Measurements from ENCODE around the gene MGAT5.

Gene MGAT5

DNA sequence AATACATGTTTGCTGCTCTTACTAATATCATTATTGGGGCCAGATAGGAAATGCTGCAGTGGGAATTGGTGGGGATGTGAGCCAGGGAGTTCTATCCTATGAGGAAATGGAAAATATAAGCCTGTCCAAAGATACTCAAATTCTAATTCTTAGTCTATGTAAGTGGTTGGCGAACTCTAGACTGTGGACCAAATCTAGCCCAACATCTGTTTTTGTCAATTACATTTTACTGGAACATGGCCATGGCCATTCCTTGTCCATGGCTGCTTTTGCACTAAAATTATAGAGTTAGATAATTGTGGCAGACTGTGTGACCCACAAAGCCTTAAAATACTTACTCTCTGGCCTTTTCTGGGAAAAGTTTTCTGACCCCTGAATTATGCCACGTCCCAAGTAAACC lies 113.3 kb downstream of the MGAT5 start:
- POLR2A ChIA-PET = no interaction called here
- CTCF ChIA-PET = interaction anchor here (0.7 to 2.3 kb wide), 5 partner anchors 15 to 87 kb away, joined by 3 to 5 read pairs (median 3); no protein-coding TSS in a partner anchor
- TF ChIP-seq, protein P1, sequence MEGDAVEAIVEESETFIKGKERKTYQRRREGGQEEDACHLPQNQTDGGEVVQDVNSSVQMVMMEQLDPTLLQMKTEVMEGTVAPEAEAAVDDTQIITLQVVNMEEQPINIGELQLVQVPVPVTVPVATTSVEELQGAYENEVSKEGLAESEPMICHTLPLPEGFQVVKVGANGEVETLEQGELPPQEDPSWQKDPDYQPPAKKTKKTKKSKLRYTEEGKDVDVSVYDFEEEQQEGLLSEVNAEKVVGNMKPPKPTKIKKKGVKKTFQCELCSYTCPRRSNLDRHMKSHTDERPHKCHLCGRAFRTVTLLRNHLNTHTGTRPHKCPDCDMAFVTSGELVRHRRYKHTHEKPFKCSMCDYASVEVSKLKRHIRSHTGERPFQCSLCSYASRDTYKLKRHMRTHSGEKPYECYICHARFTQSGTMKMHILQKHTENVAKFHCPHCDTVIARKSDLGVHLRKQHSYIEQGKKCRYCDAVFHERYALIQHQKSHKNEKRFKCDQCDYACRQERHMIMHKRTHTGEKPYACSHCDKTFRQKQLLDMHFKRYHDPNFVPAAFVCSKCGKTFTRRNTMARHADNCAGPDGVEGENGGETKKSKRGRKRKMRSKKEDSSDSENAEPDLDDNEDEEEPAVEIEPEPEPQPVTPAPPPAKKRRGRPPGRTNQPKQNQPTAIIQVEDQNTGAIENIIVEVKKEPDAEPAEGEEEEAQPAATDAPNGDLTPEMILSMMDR (IDR thresholded peaks at IDR 0.05; ENCODE audit: control extremely low read depth, extremely low read depth, low read depth, missing control alignments) = no peak

DNA sequence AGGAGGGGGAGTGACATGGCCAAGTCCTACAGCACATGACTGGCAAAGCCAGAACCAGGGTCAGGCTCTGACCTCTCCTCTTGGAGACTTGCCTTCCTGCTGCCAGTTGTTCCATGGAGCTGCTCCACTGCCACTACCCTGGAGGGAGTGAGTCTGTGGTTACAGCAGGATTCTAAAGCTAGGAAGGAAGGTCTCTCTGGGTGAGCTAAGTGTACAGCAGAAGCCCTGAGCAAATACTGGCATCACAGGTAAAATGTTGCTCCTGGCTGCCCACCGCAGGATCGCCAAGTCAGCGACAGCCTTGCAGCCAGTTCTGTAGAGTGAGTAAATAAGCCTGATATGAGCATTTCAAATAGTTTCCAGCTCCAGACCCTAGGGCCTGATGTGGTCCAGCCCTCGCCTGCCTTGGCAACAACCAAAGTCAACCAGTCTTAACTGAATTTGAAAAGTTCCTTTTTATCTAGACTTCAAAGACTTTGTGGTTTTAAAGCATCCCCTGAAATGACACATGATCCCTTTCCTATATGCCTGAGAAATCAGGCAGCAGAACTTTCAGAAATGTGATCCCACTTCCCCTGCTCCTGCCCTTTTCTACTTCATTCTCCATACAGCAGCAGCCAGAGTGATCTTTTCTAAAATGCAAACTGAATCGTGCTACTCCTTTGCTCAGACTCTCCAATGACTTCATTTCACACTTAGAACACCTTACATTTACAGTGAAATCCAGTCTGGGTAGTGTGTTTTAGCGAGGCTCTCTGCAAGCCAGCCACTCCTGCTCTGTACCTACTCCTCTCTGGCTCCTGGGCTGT lies 114.3 kb downstream of the MGAT5 start:
- ChIA-PET CTCF (interaction anchor here (1.0 to 3.1 kb wide), 5 partner anchors 10 to 88 kb away, joined by 3 to 10 read pairs (median 3); no protein-coding TSS in a partner anchor), POLR2A (no interaction called here)
- no peak for DNase-seq (ENCODE audit: extremely low spot score)
- TF ChIP-seq, protein P1 (IDR thresholded peaks at IDR 0.05; ENCODE audit: control extremely low read depth, extremely low read depth, low read depth, missing control alignments) = no peak

More for the DNA sequence above, 113.3 kb downstream of the MGAT5 start:
- DNase-seq (ENCODE audit: extremely low spot score) = no peak

DNA sequence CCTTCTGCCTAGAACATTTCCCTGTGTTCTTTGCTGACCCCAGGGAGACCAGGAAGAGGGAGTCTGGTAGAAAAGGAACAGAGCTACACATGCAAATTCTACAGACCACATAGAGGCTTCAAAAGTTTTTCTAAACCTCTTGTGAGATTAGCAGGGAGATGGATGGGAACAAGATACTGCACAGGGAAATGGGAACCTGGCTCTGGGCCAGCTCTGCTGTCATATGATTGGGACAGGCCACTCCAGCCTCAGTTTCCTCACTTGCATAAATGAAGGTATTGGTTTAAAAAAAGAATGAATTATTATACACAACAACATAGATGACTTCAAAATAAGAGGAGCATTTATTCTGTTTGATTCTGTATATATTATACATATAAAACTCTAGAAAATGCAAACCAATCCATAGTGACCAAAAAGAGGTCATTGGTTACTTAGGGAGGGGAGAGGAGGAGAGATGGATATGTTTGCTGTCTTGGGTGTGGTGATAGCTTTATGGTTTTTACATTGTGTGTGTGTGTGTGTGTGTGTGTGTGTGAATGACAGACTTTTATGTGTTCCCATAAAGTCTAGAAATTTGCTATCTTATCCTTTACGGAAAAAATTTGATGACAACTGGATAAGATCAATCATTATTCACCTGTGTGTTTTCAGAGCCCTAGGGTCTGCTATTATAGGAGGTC lies 115.5 kb downstream of the MGAT5 start:
- no peak for DNase-seq (ENCODE audit: extremely low spot score)
- ChIA-PET POLR2A (no interaction called here), CTCF (interaction anchor here (1.0 to 3.1 kb wide), 6 partner anchors 9 to 251 kb away, joined by 3 to 10 read pairs (median 4); no protein-coding TSS in a partner anchor)
- TF ChIP-seq, protein P1 (IDR thresholded peaks at IDR 0.05; ENCODE audit: control extremely low read depth, extremely low read depth, low read depth, missing control alignments) = no peak

DNA sequence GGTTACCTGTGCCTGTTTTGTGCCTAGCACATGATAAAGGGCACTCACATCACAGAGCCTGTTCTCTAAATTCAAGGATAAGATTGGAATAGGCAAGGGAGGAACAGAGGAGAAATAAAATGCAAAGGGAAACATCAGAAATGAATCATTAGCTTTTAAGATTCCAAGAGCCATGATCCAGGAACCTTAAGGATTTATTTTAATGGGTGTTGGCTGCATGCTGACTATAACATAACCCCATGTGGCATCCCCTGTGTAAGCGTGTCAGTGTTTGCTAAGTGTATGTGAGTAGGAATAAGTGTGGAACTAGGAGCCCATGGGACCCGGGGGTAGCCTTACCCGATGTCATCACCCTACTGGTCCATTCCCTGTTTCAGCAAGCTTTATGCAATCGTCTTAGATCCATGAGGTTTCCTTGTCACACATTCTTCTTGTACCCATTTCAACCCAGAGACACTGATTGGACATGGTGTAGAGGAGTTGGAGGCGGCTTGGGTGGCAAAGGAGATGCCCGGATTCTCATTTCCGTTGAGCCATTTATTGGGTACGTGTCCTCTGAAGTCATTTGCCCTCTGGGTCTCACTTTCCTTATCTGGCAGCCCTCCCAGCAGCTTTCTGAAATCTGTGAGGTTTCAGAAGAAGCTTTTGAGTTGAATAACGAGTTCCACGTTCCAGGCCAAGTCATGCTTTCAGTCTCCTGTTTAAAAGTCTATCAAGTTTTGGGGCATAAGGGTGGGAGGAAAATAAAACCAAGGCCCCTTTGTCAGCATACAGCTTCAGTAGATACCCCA lies 117.0 kb downstream of the MGAT5 start:
- ChIA-PET CTCF (interaction anchor here (1.3 to 3.1 kb wide), 3 partner anchors 10 to 140 kb away, joined by 3 to 10 read pairs (median 4); no protein-coding TSS in a partner anchor), POLR2A (no interaction called here)

DNA sequence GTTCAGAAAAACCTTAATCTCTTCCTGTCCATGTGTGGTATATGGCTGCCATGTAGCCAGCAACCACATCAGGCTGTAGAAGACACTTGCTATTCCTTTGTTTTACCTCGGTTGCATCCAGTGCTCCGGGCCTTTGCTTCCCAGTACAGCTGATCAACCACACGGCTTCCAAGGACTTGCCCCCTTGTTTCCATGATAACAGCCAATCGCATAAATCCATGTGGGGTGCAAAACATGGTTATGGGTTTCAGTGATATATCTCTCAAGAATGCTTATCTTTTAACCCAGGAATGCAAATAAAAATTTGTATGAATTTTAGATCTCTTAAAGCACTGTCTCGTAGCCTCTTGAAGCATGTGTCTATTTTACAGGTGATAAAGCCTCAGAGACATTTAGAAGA lies 118.3 kb downstream of the MGAT5 start:
- ChIA-PET POLR2A (no interaction called here), CTCF (interaction anchor here (1.3 to 1.8 kb wide), 2 partner anchors 40 to 141 kb away, joined by 3 to 7 read pairs; no protein-coding TSS in a partner anchor)
- TF ChIP-seq, protein P1 (IDR thresholded peaks at IDR 0.05; ENCODE audit: control extremely low read depth, extremely low read depth, low read depth, missing control alignments) = no peak
- no peak for DNase-seq (ENCODE audit: extremely low spot score)

More for the DNA sequence above, 117.0 kb downstream of the MGAT5 start:
- no peak for DNase-seq (ENCODE audit: extremely low spot score)
- TF ChIP-seq, protein P1 (IDR thresholded peaks at IDR 0.05; ENCODE audit: control extremely low read depth, extremely low read depth, low read depth, missing control alignments) = no peak

Data from GM10248 (cell line).